Stimulated activated CD8-positive, alpha-beta memory T cell treated with anti-CD3 and anti-CD28 coated beads, Interleukin-4, amount 100 ng/mL, for 4 hours (primary cell): ENCODE data around the gene RAD51C.
A peak's percentile ranks its signal among the peaks of the same experiment; 100 is the strongest.
"Not testable (repeated sequence)": the region's sequence is repeated elsewhere in the genome, so short reads cannot be mapped to it uniquely, and the experiment has no call there.

Experiments
- DNase-seq, 2 donors: peaks; one replicate each; pipeline ENCODE4 v3.0.0-alpha.2; 2020; ENCODE audit warnings: low read depth in 2 of 2, low spot score in 1 of 2

RAD51C gene

GRCh38 chr17:58684003-58684402, 8.4 kb upstream of the RAD51C start:
- no peak for DNase-seq

GRCh38 chr17:58684462-58684861, 7.9 kb upstream of the RAD51C start:
- not testable (repeated sequence) for DNase-seq

- no peak for DNase-seq
Measured at GRCh38 chr17:58686980-58687379, 5.4 kb upstream of the RAD51C start.

GRCh38 chr17:58688521-58688920, 3.9 kb upstream of the RAD51C start:
- no peak for DNase-seq

GRCh38 chr17:58690033-58690432, 2.4 kb upstream of the RAD51C start:
- not testable (repeated sequence) for DNase-seq

- no peak for DNase-seq
Measured at GRCh38 chr17:58691701-58692238, 632 bp upstream of the RAD51C start, which contains the start of gene TEX14. Gene TEX14, minus strand, starts transcription at chr17:58692045. Its CDS starts 40,044 bp downstream, at chr17:58652001.

GRCh38 chr17:58693208-58693607, 806 bp downstream of the RAD51C start:
- no peak for DNase-seq

GRCh38 chr17:58693751-58694150, 1.3 kb downstream of the RAD51C start:
- no peak for DNase-seq

- no peak for DNase-seq
Measured at GRCh38 chr17:58694302-58694701, 1.9 kb downstream of the RAD51C start.

- no peak for DNase-seq
Measured at GRCh38 chr17:58694826-58695225, 2.4 kb downstream of the RAD51C start.

- DNase-seq, result no peak
Measured at GRCh38 chr17:58699771-58700170, 7.4 kb downstream of the RAD51C start.

- no peak for DNase-seq
Measured at GRCh38 chr17:58702045-58702476, 9.7 kb downstream of the RAD51C start.

- no peak for DNase-seq
Measured at GRCh38 chr17:58702708-58703107, 10.3 kb downstream of the RAD51C start.

GRCh38 chr17:58703137-58703915, 10.9 kb downstream of the RAD51C start:
- no peak for DNase-seq

GRCh38 chr17:58703916-58704286, 11.5 kb downstream of the RAD51C start:
- DNase-seq, result no peak

- DNase-seq, result no peak
Measured at GRCh38 chr17:58706351-58707140, 14.1 kb downstream of the RAD51C start.

GRCh38 chr17:58710948-58711552, 18.6 kb downstream of the RAD51C start:
- peak in 1 of 2 donors; percentile 13 for DNase-seq

GRCh38 chr17:58722274-58722673, 29.9 kb downstream of the RAD51C start:
- DNase-seq, result no peak

GRCh38 chr17:58722696-58723095, 30.3 kb downstream of the RAD51C start:
- no peak for DNase-seq

- DNase-seq, result no peak
Measured at GRCh38 chr17:58728798-58729197, 36.4 kb downstream of the RAD51C start.

- no peak for DNase-seq
Measured at GRCh38 chr17:58730937-58731336, 38.5 kb downstream of the RAD51C start.

GRCh38 chr17:58734040-58734439, 41.6 kb downstream of the RAD51C start:
- no peak for DNase-seq
